Right renal cortex interstitium (tissue), 3 donors: Measurements from ENCODE around the gene WNT3. TPM values are rescaled to one million over a fixed set of nuclear protein-coding genes. Genes with fewer than 3 reads are reported as not detected.
"Not testable (repeated sequence)": the region's sequence is repeated elsewhere in the genome, so short reads cannot be mapped to it uniquely, and the experiment has no call there.

ENCODE experiments used
- DNase-seq, 3 donors: peaks; one replicate each; pipeline ENCODE4 v3.0.0-alpha.2; 2013; ENCODE audit warnings: low read depth in 3 of 3, low spot score in 2 of 3
- polyA plus RNA-seq, 3 donors: library from polyadenylated mRNA; unstranded; fragments of 120-200 nt; gene quantifications; one replicate each; pipeline ENCODE4 v1.2.1, GENCODE V29; 2013; ENCODE audit not compliant: insufficient read length in 3 of 3

WNT3 gene
- polyA plus RNA-seq, 3 donors: 1.4 to 2.1 (median 1.4) TPM

DNA sequence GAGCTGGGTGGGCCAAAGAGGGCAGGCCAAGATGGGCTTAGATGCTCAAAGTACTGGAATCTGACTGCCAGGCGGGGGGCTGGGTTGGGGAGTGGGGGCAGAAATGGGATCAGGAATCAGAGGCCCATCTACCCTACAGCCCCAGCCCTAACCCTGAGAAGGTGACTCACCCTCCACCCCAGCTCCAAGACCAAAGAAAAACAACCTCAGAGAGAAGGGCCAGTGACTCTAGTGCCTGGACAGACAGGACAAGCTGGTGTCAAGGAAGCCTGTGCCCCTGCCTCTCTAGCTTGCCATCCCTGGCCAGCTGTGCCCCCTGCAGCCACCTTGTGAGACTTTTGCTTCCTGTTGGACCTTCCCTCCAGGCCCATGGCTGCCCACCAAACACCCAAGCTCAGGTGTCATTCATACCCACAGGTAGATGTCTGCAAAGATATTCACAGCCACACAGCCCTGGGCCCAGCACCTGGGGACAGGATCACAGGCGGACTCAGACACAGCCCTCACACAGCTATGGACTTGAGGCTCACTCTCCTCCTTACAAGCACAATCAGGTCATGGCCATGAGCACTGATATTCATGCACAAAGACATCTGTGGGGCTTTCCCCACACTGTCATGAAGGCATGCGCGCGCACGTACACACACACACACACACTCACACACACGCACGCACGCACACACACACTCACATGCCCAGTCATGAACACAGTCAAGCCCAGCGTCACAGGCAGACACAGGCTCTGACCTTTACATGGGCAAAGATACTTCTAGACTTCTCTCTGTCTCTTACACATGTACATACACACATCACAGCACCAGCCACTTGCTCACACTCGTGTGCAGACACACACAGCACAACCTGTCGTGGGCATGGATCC lies 2.8 kb downstream of the WNT3 start:
- DNase-seq: no peak

DNA sequence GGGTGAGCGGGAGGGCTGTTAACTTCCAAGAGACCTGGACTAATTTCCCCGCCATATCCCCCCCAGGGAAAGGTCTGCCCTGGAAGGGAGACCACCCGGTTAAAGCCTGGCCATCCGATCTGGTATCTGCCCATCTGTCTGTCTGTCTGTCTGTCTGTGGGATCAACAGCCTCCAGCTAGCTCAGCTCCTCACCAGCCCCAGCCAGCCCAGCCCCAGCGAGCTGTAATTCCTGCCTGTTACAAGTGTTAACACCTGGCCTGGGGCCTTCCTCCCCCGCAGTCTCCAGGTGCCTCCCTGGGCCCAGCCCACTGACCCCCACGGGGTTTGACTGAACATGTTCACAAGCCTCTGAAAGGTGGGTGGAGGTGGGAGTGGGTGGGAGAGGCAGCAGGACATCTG lies 4.0 kb downstream of the WNT3 start:
- DNase-seq: no peak

DNA sequence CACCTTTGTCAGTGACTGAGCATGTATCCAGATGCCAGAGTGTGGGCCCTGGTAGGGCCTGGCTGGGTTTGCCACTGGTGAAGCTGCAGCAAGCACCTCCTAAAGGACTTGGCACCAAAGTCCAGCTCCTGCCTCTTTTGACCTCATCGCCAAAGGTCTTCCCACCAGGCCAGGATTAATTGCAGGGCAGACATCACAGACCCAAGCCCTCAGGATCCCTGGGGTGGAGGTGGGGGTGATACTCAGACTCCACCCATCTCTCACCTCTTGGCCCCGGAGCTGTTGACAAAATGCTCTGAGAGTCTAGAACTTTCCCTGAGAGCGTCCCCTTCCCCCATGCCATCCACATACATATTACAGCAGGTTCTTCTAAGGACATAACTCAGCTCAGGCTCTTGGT lies 4.6 kb downstream of the WNT3 start:
- DNase-seq: no peak

DNA sequence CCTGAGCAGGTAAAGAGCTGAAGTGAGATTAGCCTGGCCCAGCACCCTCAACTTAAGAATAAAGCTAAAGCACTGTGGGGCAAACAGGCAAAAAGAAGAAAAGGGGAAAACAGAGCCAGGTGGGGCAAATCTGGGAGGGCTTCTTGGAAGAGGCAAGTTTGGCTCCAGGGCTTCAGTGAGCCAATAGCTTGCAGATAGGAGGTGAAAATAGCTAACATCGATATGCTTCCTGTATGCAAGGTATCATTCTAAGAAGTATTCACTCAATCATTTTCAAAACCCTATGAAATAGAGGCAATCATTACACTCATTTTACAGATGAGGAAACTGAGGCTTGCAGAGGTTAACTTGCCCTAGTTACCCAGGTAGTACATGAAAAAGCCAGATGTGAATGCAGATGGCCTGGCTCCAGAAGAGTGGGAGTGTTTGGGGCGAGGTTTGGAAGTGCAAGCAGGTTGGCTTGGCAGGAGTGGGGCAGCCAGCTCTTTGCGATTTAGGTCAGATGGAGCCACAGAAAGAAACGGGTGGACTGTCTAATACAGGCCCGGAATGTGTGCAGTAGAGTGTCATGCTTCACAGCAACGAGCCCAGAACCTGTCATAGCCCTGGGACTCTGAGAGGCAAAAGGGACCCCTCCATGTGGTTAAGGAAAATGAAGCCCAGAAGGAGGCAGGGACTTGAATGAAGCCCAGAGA lies 5.7 kb downstream of the WNT3 start:
- no peak for DNase-seq

DNA sequence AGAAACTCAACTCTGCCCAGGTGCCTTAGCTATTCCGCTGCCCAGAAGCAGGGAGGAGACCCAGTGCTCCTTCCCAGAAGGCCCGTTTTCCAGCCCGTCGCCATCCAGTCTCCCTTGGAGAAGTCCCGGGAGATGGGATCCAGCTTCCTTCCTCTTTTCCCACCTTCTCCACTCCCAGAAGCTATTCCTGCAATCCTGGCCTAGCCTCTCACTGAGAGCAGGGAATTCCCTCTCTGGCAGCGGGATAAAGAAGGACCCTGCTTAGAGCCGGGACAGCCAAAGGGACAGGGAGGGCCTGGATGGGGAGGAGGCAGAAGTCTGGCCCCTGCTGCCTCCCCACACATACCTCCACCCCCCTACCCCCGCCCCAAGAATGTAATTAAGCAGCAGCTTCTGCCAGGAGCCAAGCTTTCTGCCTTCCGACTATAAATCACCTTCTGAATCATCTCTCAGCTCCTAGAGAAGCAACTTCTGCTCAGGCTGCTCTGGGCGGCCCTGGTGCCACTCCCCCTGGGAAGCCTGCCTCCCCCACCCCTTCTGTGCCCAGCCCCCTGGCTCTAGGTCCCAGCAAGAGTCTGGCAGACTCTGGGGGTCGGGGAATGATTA lies 6.4 kb downstream of the WNT3 start:
- peak in 1 of 3 donors; percentile 21 for DNase-seq

DNA sequence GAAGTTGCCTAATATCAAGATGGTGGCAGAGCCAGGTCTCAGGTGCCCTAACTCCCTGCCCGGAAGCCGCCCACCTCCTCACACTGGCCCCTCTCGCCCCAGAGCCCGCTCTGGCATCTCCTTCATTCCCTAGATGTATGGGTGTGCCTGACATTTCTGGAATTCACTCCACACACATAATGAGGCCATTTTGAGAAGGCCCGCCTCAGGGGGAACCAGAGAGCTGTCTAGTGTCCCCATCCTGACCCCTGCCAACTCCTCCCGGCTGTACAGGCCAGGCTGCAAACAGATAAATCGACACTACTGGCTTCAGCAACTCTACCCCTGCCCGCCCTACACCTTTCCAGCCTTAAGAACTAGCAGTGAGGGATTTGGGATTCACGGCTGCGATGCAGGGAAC lies 7.7 kb downstream of the WNT3 start:
- no peak for DNase-seq

DNA sequence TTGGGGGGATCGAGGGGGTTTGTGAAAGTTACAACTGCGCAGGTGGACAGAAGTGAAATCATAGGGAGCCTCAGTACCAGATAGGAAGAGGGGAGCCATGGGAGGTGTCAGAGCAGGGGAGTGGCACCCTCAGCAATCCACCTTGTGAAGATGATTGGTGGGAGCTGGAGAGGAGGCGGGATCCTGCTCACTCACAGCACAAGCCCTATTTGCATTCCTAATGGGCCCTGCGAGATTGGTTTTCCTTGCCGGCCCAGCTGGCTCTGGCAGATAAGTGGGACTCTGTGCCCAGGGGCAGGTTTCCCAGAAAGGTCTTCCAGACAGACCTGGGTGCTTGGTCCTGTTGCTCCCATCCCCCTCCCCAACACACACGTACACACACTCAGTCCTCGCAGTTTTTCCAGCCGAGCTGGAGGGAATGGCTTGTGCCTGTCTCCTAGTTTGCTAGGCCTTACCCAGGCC lies 9.4 kb downstream of the WNT3 start:
- no peak for DNase-seq

DNA sequence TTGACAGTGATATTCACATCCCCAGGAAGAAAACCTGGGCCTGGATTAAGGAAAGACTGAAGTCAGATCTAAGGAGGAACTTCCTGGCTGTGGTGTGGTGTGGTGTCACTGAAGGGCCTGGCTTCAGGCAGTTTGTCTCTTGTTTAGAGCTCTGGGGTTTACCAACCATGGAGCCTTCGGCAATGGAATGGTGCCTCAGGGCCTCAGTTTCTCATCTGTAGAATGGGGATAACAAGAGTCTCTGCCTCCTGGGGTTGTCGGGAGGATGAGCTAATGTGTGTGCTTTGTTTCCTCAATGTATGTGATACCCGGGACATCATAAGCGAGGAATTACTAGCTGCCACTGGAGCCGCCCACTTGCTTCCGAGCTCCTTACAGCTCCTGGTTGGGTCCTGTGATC lies 12.7 kb downstream of the WNT3 start:
- DNase-seq: no peak

DNA sequence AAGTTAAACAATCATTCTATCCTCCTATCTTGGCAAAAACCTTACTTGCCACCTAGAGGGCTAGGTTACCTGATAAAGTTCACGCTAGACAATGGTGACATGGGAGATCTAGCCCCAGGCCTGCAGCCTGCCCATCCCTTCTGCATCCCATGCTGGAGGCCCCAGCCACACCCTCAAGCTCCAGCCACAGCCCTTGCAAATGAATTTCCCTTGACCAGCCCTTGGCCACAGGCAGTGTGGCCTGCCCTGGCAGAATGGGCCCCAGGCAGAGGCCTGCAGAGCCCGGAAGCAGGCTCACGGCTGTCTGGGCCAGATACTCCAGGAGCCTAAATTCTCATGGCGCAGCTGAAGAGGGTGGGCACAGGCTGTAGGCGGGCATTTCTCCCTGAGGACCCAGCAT lies 14.9 kb downstream of the WNT3 start:
- no peak for DNase-seq

DNA sequence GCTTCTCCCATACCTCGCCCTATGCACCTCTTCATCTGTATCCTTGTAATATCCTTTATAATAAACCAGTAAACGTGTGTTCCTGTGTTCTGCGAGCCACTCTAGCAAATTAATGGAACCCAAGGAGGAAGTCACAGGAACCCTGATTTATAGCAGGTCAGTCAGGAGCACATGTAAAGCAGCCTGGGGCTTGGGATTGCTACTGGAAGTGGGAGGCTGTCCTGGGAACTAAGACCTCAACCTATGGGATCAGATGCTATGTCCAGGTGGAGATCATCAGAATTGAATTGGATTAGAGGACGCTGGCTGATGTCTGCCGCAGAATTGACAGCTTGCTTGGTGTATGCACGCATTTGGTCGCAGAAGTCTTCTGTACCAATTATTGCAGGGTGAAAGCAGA lies 15.7 kb downstream of the WNT3 start:
- DNase-seq: no peak

DNA sequence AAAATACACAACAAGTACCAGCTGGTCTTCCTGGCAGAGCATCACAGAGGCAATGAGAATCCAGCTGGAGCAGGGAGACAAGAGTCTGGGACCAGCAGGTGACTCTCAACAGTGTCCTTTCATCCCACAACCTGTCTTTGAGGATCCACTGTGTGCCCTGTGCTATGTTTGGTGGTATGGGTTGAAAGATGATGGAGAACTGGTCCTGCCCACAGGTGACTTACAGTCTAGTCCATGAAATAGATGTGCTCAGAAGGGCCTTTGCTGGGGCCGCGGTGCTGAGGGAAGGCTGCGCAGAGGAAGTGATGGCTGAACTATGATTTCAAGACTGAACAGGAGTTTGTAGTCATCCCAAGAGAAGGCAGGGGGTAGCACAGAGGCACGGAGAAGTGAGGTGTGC lies 17.9 kb downstream of the WNT3 start:
- no peak for DNase-seq

DNA sequence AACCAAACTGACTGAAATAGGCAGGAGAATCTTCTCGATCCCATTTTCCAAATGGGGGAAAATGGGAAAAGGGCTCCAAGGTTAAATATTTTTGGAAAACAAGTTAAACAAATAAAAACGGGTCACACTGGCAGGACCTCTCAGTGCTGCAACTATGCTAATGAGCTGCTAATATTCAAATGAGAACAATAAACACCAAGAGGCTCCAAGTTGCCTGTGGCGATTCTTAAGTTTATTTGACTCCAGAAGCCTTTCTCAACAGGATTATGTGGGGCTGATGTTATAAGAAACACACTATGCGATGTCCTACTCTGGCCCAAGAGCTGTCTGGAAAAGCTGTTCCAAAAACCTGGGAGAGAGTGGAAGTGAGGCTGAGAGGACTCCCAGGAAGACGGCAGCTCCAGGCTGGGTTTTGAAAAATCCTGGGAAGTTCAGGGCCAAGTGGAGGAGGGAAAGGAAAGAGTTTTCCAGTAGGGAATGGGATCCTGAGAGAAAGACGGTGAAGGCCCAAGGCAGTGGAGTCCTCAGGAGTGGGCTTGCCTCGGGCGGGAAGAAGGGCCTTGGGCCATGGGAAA lies 21.4 kb downstream of the WNT3 start:
- no peak for DNase-seq

DNA sequence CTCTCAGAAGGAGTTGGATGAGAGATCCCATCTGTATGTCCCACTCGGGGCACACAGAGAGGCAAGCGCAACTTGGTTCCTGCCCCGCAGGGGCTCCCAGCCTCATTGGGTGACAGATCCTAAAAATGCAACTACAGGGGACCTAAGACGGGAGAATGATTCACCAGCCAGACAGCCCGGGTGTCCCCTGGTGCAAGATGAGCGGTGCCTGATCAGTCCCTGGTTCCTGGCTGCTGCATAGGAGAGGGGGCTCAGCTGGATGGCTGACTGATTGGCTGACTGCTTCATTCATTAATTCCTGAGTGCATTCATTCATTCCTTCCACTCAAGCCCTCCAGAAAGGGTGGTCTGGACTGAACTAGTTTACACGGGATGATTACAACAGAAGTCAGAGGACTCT lies 22.0 kb downstream of the WNT3 start:
- DNase-seq: no peak

DNA sequence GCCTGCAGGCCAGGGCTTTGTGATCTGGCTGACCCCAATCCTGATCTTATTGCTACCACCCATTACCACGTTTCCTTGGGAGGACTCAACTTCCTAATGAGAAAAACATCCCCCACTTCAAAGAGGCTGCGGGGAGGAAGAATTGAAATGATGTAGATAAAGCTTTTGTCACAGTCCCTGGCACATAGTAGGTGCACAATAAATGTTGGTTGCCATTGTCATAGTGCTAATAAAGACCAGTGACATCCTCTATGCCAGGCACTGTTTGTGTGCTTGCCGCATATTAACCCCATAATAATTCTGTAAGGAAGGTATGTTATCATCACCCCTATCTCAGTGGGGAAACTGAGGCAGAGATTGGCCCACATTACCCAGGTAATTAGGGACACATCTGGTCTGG lies 22.4 kb downstream of the WNT3 start:
- DNase-seq: no peak

DNA sequence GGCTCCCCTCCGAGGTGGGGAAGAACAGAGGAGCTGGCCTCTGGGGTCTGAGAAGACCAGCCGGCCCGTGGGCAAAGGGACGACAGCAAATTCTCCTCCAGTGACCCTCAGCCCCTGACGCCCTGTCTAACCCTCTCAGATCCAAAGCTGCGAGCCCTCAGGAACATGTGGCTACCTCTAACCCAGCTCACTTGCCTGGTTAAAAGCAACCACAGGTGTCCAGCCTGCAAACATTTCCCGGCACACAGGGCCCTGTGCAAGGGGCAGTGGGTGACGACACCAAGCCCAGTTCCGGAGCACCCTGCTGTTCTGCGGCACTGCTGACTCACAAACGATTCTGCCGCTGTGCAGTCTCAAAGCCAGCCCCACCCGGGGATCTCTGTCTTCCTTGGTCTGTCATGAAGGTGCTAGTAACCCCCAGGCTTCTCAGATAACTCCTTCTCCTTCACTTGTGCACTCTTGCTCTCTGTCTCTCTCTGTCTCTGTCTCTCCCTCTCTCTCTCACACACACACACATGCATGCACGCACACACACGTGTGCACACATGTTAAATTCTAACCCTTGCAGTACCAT lies 23.0 kb downstream of the WNT3 start:
- DNase-seq: no peak

DNA sequence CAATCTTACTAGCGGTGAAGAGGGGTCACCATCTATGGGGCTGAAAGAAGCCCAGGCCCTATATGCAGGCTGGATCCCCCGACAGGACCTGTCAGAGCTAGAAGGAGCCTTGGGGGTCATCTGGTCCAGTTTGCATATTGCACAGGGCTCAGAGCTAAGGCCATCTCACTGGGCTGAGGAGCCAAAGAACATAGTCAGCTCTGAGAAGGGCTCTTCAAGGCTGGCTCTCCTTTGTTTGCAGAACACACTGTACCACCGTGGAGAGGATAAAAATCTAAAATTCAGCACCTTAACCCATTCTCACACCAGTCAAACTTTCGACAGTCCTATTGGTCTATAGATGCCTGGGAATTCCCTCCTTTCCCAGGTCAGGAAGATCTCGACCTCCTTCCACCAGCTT lies 24.2 kb downstream of the WNT3 start:
- no peak for DNase-seq

DNA sequence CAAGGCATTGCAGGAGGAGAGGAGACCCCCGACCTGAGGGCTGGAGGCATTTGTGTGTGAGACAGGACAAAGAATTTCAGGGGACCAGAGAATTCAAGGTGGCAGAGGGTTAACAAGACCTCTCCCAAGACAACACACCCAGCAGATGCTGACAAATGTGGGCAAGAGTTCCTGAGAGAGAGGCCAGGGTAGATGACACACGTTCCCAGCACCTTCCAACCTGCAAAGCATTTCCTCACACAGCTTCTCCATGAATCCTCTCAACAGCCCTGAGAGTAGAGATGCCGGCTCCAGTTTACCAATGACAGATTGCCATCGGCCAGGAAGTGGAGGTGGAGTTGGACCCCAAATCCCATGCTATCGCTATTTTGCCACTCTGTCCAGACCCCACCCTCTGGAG lies 25.0 kb downstream of the WNT3 start:
- no peak for DNase-seq

DNA sequence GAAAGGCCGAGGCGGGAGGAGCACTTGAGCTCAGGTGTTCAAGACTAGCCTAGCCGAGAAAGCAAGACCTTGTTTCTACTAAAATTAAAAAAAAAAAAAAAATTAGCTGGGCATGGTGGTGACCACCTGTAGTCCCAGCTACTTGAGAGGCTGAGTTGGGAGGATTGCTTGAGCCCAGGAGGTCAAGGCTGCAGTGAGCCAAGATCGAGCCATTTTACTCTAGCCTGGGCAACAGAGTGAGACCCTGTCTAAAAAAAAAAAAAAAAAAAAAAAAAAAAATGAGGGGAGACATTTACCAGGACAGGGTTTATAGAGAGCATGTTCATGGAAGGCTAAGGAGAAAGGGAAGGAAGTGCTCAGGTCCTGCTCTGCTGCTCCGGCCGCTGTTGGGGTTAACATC lies 25.5 kb downstream of the WNT3 start:
- DNase-seq: not testable (repeated sequence)

DNA sequence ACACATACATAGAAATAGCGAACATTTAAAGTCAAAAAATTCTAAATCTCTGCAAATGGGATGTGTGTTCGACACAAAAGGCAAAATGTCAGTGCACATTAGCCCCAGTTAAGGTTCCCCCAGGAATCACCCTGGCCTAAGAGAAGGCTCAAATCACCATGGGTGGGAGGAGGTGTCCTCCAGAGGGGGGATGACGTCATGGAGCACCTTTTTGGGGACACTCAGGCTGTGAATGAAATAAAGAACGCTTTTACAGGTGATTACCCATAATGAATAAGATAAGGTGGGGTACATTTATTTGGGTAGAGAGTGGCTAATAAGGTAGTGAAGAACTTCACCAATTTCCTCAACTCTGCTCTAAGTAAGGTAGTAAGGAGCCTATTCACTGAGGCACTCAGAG lies 26.4 kb downstream of the WNT3 start:
- DNase-seq: no peak

DNA sequence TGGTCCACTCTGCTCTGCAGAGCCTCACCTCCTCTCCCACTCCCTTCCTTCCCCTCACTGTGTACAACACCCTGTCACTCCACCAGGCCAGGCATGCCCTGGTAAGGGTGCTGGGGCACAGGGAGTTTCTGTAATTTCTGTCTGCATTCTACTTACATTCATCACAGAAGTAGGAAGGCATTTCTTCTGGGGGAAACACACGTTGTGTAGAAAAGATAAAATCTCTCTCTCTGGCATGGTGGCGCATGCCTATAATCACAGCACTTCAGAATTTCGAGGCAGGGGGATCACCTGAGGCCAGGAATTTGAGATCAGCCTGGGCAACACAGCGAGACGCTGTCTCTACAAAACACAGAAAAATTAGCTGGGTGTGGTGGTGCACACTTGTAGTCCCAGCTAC lies 27.0 kb downstream of the WNT3 start:
- DNase-seq: no peak

DNA sequence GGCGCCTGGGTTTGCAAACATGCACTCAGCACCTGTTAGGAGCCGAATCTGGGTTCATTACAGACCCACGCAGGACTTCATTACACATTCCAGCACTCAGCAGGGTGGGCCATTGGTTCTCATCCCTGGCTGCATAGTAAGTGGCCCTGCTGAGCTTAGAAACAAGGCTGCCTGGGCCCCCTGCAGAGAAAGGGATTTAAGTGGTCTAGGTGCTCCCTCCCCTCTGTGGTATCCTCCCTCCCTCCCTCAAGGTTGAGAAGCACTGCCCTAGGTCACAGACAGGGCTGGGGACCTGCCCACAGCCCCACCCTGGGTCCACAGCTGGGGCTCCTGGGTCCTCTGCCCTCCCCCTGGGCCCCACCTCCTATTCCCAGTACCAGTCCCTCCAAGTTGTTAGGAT lies 28.3 kb downstream of the WNT3 start:
- DNase-seq: no peak
